Chondrocyte (in vitro differentiated cells): Measurements from ENCODE around the gene PCNP. TPM values are rescaled to one million over a fixed set of nuclear protein-coding genes. Genes with fewer than 3 reads are reported as not detected.

ENCODE experiments used
- DNase-seq: peaks from one replicate; pipeline ENCODE4 v3.0.0; 2021; ENCODE audit warnings: mixed read lengths, low spot score
- H3K27ac Mint-ChIP-seq: one replicate; pipeline ENCODE4 v1.8.0; 2021; ENCODE audit warnings: mild to moderate bottlenecking, moderate library complexity, mixed read lengths; ENCODE audit not compliant: unreplicated experiment
- H3K27me3 Mint-ChIP-seq: 2 replicates; pipeline ENCODE4 v1.8.0; 2021; ENCODE audit warnings: low read depth, mixed read lengths
- H3K36me3 Mint-ChIP-seq: 2 replicates; pipeline ENCODE4 v1.8.0; 2021; ENCODE audit warnings: low read depth, mixed read lengths
- H3K4me1 Mint-ChIP-seq: 2 replicates; pipeline ENCODE4 v1.8.0; 2021; ENCODE audit warnings: low read depth, mild to moderate bottlenecking, mixed read lengths
- H3K4me3 Mint-ChIP-seq: one replicate; pipeline ENCODE4 v1.8.0; 2021; ENCODE audit warnings: mild to moderate bottlenecking, moderate library complexity, mixed read lengths; ENCODE audit not compliant: unreplicated experiment
- H3K9me3 Mint-ChIP-seq: 2 replicates; pipeline ENCODE4 v1.8.0; 2021; ENCODE audit warnings: low read depth, mixed read lengths
- total RNA-seq: library from RNA; stranded (reverse); gene quantifications from 3 replicates; pipeline ENCODE4 v1.2.1, GENCODE V29; 2021
- TF ChIP-seq, protein P1 (sequence below): fragments of 200-600 bp; sonication (generic); IDR thresholded peaks from 2 replicates; pipeline ENCODE4 v1.5.0; 2021; ENCODE audit warnings: antibody characterized with exemption, mild to moderate bottlenecking, moderate library complexity

PCNP gene
- total RNA-seq, 1 donor from 2014 or later: 145 TPM

DNA sequence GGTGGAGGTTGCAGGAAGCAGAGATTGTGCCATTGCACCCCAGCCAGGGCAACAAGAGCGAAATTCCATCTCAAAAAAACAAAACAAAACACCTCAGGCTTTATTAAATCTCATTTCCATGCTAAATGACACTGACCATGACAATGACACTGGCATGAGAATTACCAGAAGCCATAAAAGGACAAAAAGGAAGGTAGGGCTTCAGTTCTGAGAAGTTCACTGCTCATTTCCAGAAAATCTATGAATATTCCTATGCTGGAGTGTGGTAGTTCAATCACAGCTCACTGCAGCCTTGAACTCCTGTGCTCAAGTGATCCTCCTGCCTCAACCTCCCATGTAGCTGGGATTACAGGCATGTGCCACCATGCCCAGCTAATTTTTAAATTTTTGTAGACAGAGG is 44.7 kb downstream of the PCNP start:
- Mint-ChIP-seq H3K27me3 (no peaks in the 10 kb centered on the region), H3K36me3 (no peaks in the 10 kb centered on the region), H3K9me3 (peaks cover 4% of the 10 kb centered on the region), H3K4me3 (no peak overlapping the region), H3K4me1 (no peaks in the 10 kb centered on the region), H3K27ac (no peak overlapping the region)
- no peak for DNase-seq
- TF ChIP-seq, protein P1, sequence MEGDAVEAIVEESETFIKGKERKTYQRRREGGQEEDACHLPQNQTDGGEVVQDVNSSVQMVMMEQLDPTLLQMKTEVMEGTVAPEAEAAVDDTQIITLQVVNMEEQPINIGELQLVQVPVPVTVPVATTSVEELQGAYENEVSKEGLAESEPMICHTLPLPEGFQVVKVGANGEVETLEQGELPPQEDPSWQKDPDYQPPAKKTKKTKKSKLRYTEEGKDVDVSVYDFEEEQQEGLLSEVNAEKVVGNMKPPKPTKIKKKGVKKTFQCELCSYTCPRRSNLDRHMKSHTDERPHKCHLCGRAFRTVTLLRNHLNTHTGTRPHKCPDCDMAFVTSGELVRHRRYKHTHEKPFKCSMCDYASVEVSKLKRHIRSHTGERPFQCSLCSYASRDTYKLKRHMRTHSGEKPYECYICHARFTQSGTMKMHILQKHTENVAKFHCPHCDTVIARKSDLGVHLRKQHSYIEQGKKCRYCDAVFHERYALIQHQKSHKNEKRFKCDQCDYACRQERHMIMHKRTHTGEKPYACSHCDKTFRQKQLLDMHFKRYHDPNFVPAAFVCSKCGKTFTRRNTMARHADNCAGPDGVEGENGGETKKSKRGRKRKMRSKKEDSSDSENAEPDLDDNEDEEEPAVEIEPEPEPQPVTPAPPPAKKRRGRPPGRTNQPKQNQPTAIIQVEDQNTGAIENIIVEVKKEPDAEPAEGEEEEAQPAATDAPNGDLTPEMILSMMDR: no peak

DNA sequence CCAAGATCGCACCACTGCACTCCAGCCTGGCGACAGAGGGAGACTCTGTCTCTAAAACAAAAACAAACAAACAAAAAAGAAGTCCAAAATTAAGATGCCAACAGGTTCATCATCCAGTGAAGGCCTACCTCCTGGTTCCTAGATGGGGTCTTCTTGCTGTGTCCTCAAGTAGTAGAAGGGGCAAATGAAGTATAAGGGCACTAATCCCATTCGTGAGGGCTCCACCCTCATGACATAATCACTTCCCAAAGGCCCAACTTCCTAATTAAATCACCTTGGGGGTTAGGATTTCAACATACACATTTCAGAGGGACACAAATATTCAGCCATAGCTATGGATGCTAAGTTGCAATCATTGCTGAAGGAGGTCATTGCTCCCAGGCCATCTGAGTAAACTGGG is 45.8 kb downstream of the PCNP start:
- H3K27ac Mint-ChIP-seq: no peak overlapping the region
- H3K4me3 Mint-ChIP-seq: no peak overlapping the region
- TF ChIP-seq, protein P1: no peak
- H3K9me3 Mint-ChIP-seq: peaks cover 4% of the 10 kb centered on the region
- H3K27me3 Mint-ChIP-seq: no peaks in the 10 kb centered on the region
- H3K36me3 Mint-ChIP-seq: no peaks in the 10 kb centered on the region
- no peaks in the 10 kb centered on the region for H3K4me1 Mint-ChIP-seq
- no peak for DNase-seq

DNA sequence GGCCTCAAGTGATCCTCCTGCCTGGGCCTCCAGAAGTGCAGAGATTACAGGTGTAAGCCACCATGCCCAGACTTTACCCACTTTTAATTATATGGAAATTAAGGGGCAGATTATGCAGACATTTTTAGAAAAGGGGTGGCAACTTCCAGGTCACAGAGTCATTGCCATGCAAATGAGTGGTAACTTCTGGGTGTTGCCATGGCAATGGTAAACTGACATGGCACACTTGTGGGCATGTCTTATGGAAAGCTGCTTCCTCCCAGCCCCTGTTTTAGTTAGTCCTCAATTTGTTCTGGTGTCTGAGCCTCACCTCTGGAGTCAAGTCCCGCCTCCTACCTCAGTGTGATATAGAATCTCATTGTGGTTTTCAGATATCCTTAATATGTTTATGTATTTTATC is 49.7 kb downstream of the PCNP start:
- no peak overlapping the region for H3K4me3 Mint-ChIP-seq
- no peaks in the 10 kb centered on the region for H3K27me3 Mint-ChIP-seq
- no peak for DNase-seq
- H3K9me3 Mint-ChIP-seq: peaks cover 4% of the 10 kb centered on the region
- TF ChIP-seq, protein P1: no peak
- peaks cover 3% of the 10 kb centered on the region for H3K36me3 Mint-ChIP-seq
- no peaks in the 10 kb centered on the region for H3K4me1 Mint-ChIP-seq
- no peak overlapping the region for H3K27ac Mint-ChIP-seq

DNA sequence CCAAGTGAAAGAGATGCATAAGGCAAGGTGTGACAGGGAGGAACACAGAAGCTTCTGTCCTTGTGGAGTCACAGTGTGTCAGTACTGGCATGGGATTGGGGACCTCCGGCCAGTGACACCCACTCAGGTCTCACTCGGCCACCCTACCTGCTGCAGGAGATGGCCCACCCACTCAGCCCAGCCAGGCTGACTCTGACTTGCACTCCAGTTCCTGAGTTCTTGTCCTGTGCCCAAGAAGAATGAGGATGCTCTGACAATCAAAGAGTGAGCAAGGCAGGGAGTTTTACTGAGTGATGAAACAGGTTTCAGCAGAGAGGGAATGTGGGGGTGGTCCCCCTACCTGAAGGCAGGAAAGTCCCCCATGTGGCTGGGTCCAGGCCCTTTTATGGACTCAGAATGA is 50.9 kb downstream of the PCNP start:
- Mint-ChIP-seq H3K27ac (no peak overlapping the region), H3K36me3 (peaks cover 3% of the 10 kb centered on the region), H3K9me3 (no peaks in the 10 kb centered on the region), H3K27me3 (no peaks in the 10 kb centered on the region), H3K4me1 (no peaks in the 10 kb centered on the region), H3K4me3 (no peak overlapping the region)
- DNase-seq: no peak
- TF ChIP-seq, protein P1: no peak

DNA sequence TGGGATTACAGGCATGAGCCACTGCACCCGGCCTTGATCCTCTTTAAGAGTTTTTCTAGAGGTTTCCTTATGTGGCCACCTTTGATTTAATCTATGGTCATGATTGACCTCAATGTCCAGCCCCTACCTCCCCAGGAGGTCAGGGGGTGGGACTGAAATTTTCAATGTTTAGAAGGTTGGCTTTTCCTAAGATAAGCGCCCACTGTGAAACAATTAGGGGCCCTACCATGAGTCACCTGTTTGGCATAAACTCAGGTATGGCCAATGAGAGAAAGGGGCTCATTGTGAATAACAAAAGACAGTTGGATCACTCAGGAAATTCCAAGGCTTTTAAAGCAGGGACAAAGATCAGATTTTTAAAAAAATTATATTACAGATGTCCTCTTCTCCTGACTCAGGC is 51.9 kb downstream of the PCNP start:
- Mint-ChIP-seq H3K4me1 (no peaks in the 10 kb centered on the region), H3K4me3 (no peak overlapping the region), H3K27me3 (no peaks in the 10 kb centered on the region), H3K27ac (no peak overlapping the region), H3K36me3 (peaks cover 3% of the 10 kb centered on the region), H3K9me3 (no peaks in the 10 kb centered on the region)
- TF ChIP-seq, protein P1: no peak
- DNase-seq: no peak
